ENCODE results near the gene RNF17.

RNF17 gene

GRCh38 chr13:24759197-24759596 is 4.8 kb upstream of the RNF17 start:
- no peak overlapping the region for H3K9ac ChIP-seq
- H3K4me1 ChIP-seq (ENCODE audit: low read depth, poor library complexity, severe bottlenecking) = no peaks in the 10 kb centered on the region
- no peak overlapping the region for H3K27ac ChIP-seq
- H3K4me2 ChIP-seq = no peak overlapping the region
- no peaks in the 10 kb centered on the region for H3K79me2 ChIP-seq (ENCODE audit: insufficient read depth, low read depth)
- H4K20me1 ChIP-seq (ENCODE audit: insufficient read depth) = no peaks in the 10 kb centered on the region
- H3K27me3 ChIP-seq (ENCODE audit: insufficient read depth, low read depth) = no peaks in the 10 kb centered on the region
- no peak for TF ChIP-seq CTCF (conservative IDR thresholded peaks at IDR 0.05; ENCODE audit: low read depth, low read length)
- no peak overlapping the region for H2AFZ ChIP-seq (ENCODE audit: low read depth)
- no peak overlapping the region for H3K4me3 ChIP-seq (IDR thresholded peaks at IDR 0.05; ENCODE audit: insufficient read depth, low read depth, low read length)
- H3K36me3 ChIP-seq (ENCODE audit: insufficient read depth) = no peaks in the 10 kb centered on the region

GRCh38 chr13:24764276-24764630 is 284 bp downstream of the RNF17 start:
- no peaks in the 10 kb centered on the region for H3K36me3 ChIP-seq (ENCODE audit: insufficient read depth)
- H4K20me1 ChIP-seq (ENCODE audit: insufficient read depth) = no peaks in the 10 kb centered on the region
- no peak overlapping the region for H3K4me2 ChIP-seq
- no peak overlapping the region for H2AFZ ChIP-seq (ENCODE audit: low read depth)
- no peak overlapping the region for H3K9ac ChIP-seq
- H3K4me1 ChIP-seq (ENCODE audit: low read depth, poor library complexity, severe bottlenecking) = no peaks in the 10 kb centered on the region
- no peak overlapping the region for H3K27ac ChIP-seq
- H3K27me3 ChIP-seq (ENCODE audit: insufficient read depth, low read depth) = no peaks in the 10 kb centered on the region
- no peak overlapping the region for H3K4me3 ChIP-seq (IDR thresholded peaks at IDR 0.05; ENCODE audit: insufficient read depth, low read depth, low read length)
- H3K79me2 ChIP-seq (ENCODE audit: insufficient read depth, low read depth) = no peaks in the 10 kb centered on the region
- TF ChIP-seq CTCF (conservative IDR thresholded peaks at IDR 0.05; ENCODE audit: low read depth, low read length) = no peak

GRCh38 chr13:24777171-24777570 is 13.2 kb downstream of the RNF17 start:
- H3K27me3 ChIP-seq (ENCODE audit: insufficient read depth, low read depth) = no peaks in the 10 kb centered on the region
- no peak overlapping the region for H3K4me2 ChIP-seq
- H3K27ac ChIP-seq = no peak overlapping the region
- H3K4me3 ChIP-seq (IDR thresholded peaks at IDR 0.05; ENCODE audit: insufficient read depth, low read depth, low read length) = no peak overlapping the region
- no peak overlapping the region for H3K9ac ChIP-seq
- H3K79me2 ChIP-seq (ENCODE audit: insufficient read depth, low read depth) = no peaks in the 10 kb centered on the region
- no peaks in the 10 kb centered on the region for H3K4me1 ChIP-seq (ENCODE audit: low read depth, poor library complexity, severe bottlenecking)
- H4K20me1 ChIP-seq (ENCODE audit: insufficient read depth) = no peaks in the 10 kb centered on the region
- H2AFZ ChIP-seq (ENCODE audit: low read depth) = no peak overlapping the region
- TF ChIP-seq CTCF (conservative IDR thresholded peaks at IDR 0.05; ENCODE audit: low read depth, low read length) = no peak
- H3K36me3 ChIP-seq (ENCODE audit: insufficient read depth) = no peaks in the 10 kb centered on the region

- Histone ChIP-seq H3K27ac (no peak overlapping the region), H3K27me3 (ENCODE audit: insufficient read depth, low read depth) (no peaks in the 10 kb centered on the region), H3K4me3 (IDR thresholded peaks at IDR 0.05; ENCODE audit: insufficient read depth, low read depth, low read length) (no peak overlapping the region), H4K20me1 (ENCODE audit: insufficient read depth) (no peaks in the 10 kb centered on the region), H2AFZ (ENCODE audit: low read depth) (no peak overlapping the region), H3K36me3 (ENCODE audit: insufficient read depth) (no peaks in the 10 kb centered on the region), H3K4me1 (ENCODE audit: low read depth, poor library complexity, severe bottlenecking) (no peaks in the 10 kb centered on the region), H3K4me2 (no peak overlapping the region), H3K79me2 (ENCODE audit: insufficient read depth, low read depth) (no peaks in the 10 kb centered on the region), H3K9ac (no peak overlapping the region)
- TF ChIP-seq CTCF (conservative IDR thresholded peaks at IDR 0.05; ENCODE audit: low read depth, low read length) = no peak
Measured at GRCh38 chr13:24784319-24784718, 20.4 kb downstream of the RNF17 start.

- Histone ChIP-seq H4K20me1 (ENCODE audit: insufficient read depth) (no peaks in the 10 kb centered on the region), H3K4me2 (no peak overlapping the region), H3K4me3 (IDR thresholded peaks at IDR 0.05; ENCODE audit: insufficient read depth, low read depth, low read length) (no peak overlapping the region), H3K9ac (no peak overlapping the region), H3K36me3 (ENCODE audit: insufficient read depth) (no peaks in the 10 kb centered on the region), H3K27ac (no peak overlapping the region), H2AFZ (ENCODE audit: low read depth) (no peak overlapping the region), H3K27me3 (ENCODE audit: insufficient read depth, low read depth) (no peaks in the 10 kb centered on the region), H3K4me1 (ENCODE audit: low read depth, poor library complexity, severe bottlenecking) (no peaks in the 10 kb centered on the region), H3K79me2 (ENCODE audit: insufficient read depth, low read depth) (no peaks in the 10 kb centered on the region)
- TF ChIP-seq CTCF (conservative IDR thresholded peaks at IDR 0.05; ENCODE audit: low read depth, low read length) = no peak
Measured at GRCh38 chr13:24788538-24788937, 24.6 kb downstream of the RNF17 start.
